GM12878 (cell line): ENCODE data around the gene SELENOH. TPM values are rescaled to one million over a fixed set of nuclear protein-coding genes. Genes with fewer than 3 reads are reported as not detected.
A peak's percentile ranks its signal among the peaks of the same experiment; 100 is the strongest.

Source experiments
- ATAC-seq: fragments of 200-7000 bp; cut with Tn5 transposase; 3 replicates; pipeline ENCODE4 v1.9.1; 2020; ENCODE audit warnings: mild to moderate bottlenecking, moderate library complexity
- Bru-seq: library from RNA; stranded (reverse); fragments of 400-500 nt; gene quantifications from one replicate; lab custom pipeline; 2021; lab: Mats Ljungman, UMichigan
- BruChase-seq, 2 experiments: library from RNA; stranded (reverse); fragments of 400-500 nt; gene quantifications; one replicate each; lab custom pipeline; 2021; lab: Mats Ljungman, UMichigan
- BruUV-seq: library from RNA; stranded (reverse); fragments of 400-500 nt; replicated peaks from 2 replicates; lab custom pipeline; 2021; lab: Mats Ljungman, UMichigan
- CTCF ChIA-PET: fragments of 300-600 bp; sonication (Branson Sonifier 250); formaldehyde crosslinking; extraction: SDS; loops from one replicate; lab custom pipeline; 2021; ENCODE audit warnings: inconsistent platforms; lab: Yijun Ruan, JAX
- POLR2A ChIA-PET: fragments of 350-600 bp; formaldehyde crosslinking; extraction: SDS; loops from one replicate; lab custom pipeline; 2021; ENCODE audit warnings: inconsistent platforms; lab: Charles Lee
- RAD21 ChIA-PET: fragments of 300-600 bp; sonication (Branson Sonifier 250); formaldehyde crosslinking; loops from one replicate; lab custom pipeline; 2023; ENCODE audit warnings: antibody characterized with exemption; ENCODE audit not compliant: unreplicated experiment; lab: Charles Lee
- SMC1A ChIA-PET: fragments of 300-600 bp; sonication (Branson Sonifier 250); formaldehyde crosslinking; loops from one replicate; lab custom pipeline; 2023; ENCODE audit not compliant: unreplicated experiment, uncharacterized antibody; lab: Charles Lee
- DNase-seq: peaks from one replicate; pipeline ENCODE4 v3.0.0-alpha.2; 2011; ENCODE audit warnings: low read depth, low spot score
- FAIRE-seq: peaks from 3 replicates; lab custom pipeline; 2011; peaks lifted over from hg19 to GRCh38; lab: Jason Lieb, UNC
- H2AFZ ChIP-seq: 2 replicates; pipeline ENCODE4 v1.6.0; 2011; ENCODE audit warnings: low read depth, low read length, control low read depth; ENCODE audit not compliant: control insufficient read depth
- H3K27ac ChIP-seq: 2 replicates; pipeline ENCODE4 v1.5.1; 2011; ENCODE audit warnings: control low read depth; ENCODE audit not compliant: control insufficient read depth, insufficient read depth
- H3K27me3 ChIP-seq, 2 experiments: replicated peaks in 1 of 2; 2 replicates each; pipeline versions ENCODE4 v1.6.0 to v1.6.1; 2011; ENCODE audit warnings: low read length in 1 of 2; ENCODE audit not compliant: control insufficient read depth in 2 of 2, insufficient read depth in 2 of 2
- H3K36me3 ChIP-seq, 2 experiments: 2 replicates each; pipeline ENCODE4 v1.5.1; 2011; ENCODE audit warnings: low read length in 1 of 2; ENCODE audit not compliant: control insufficient read depth in 2 of 2, insufficient read depth in 2 of 2
- H3K4me1 ChIP-seq: 2 replicates; pipeline ENCODE4 v1.6.1; 2011; ENCODE audit warnings: mild to moderate bottlenecking, low read length, moderate library complexity, mixed read lengths; ENCODE audit not compliant: control insufficient read depth, insufficient read depth
- H3K4me2 ChIP-seq: 2 replicates; pipeline ENCODE4 v1.6.0; 2011; ENCODE audit warnings: control low read depth; ENCODE audit not compliant: control insufficient read depth, insufficient read depth
- H3K4me3 ChIP-seq: fragments of 200-600 bp; sonication (generic); 2 replicates; pipeline ENCODE4 v1.5.1; 2016
- H3K79me2 ChIP-seq: 2 replicates; pipeline ENCODE4 v1.6.0; 2011; ENCODE audit warnings: low read length; ENCODE audit not compliant: control insufficient read depth, insufficient read depth
- H3K9ac ChIP-seq: 2 replicates; pipeline ENCODE4 v1.8.0; 2011; ENCODE audit warnings: low read length, control low read depth, mixed read lengths; ENCODE audit not compliant: control insufficient read depth, insufficient read depth
- H3K9me3 ChIP-seq: replicated peaks from 3 replicates; pipeline ENCODE4 v1.5.1; 2011; ENCODE audit warnings: mild to moderate bottlenecking, low read length; ENCODE audit not compliant: control insufficient read depth, insufficient read depth
- H4K20me1 ChIP-seq: 2 replicates; pipeline ENCODE4 v1.6.0; 2011; ENCODE audit not compliant: control insufficient read depth, insufficient read depth
- NFXL1 ChIP-seq: fragments of 450-650 bp; IDR thresholded peaks from 2 replicates; pipeline ENCODE4 v1.6.1; 2017; ENCODE audit warnings: antibody characterized with exemption, mild to moderate bottlenecking, borderline replicate concordance
- RCOR1 ChIP-seq: conservative IDR thresholded peaks from 2 replicates; pipeline ENCODE4 v1.6.1; 2012; ENCODE audit warnings: low read depth, low read length, improper control_type of control experiment
- SIX5 ChIP-seq: IDR thresholded peaks from 2 replicates; pipeline ENCODE4 v1.6.1; 2011; ENCODE audit warnings: mild to moderate bottlenecking, low read depth, low read length, moderate library complexity; ENCODE audit not compliant: severe bottlenecking
- WGBS: methylation state at CpG from one replicate; pipeline ENCODE4 v1.1.6; 2016; ENCODE audit warnings: low lambda C conversion rate; ENCODE audit not compliant: insufficient replicate concordance, insufficient coverage; ENCODE audit errors: missing lambda C conversion rate; 5-methylcytosine and 5-hydroxymethylcytosine counted together
- in situ Hi-C: fragments of 300-500 bp; cut with MboI; formaldehyde crosslinking; loops from 9 replicates; pipeline ENCODE4 v1.14.3; 2018; ENCODE audit warnings: mixed read lengths
- intact Hi-C: fragments of 100-400 bp; cut with micrococcal nuclease; formaldehyde crosslinking; loops from one replicate; pipeline ENCODE4 v1.14.2; 2022; ENCODE audit not compliant: unreplicated experiment
- long read RNA-seq, 2 experiments: library from polyadenylated mRNA; unstranded; transcript quantifications; one replicate each; pipeline ENCODE4 v2.0.0, GENCODE V29; 2019 to 2020
- polyA minus RNA-seq, 3 experiments: library from RNA; depleted of rRNA, polyadenylated mRNA; stranded (reverse); fragments of >200 nt; gene quantifications; 2 replicates each; pipeline ENCODE4 v1.2.3, GENCODE V29; 2011
- polyA plus RNA-seq, 11 experiments: library from polyadenylated mRNA; depleted of rRNA in 4 of 11; unstranded in 6 of 11; stranded (reverse) in 5 of 11; fragments of >200 nt; fragmentation: Nextera tagmentation in 4 of 11; fragmentation: Illumina TruSeq in 1 of 11; extraction: Ambion mirVana in 4 of 11; extraction: Trizol in 1 of 11; gene quantifications; 1 replicate in 1 of 11; 2 replicates in 10 of 11; pipeline versions ENCODE4 v1.2.1 to v1.2.3, GENCODE V29; 2011 to 2016; ENCODE audit warnings: inconsistent platforms in 2 of 11, missing spikeins in 2 of 11, low read depth in 1 of 11
- total RNA-seq, 4 experiments: library from RNA; depleted of rRNA in 3 of 4; stranded (reverse); fragments of >200 nt in 3 of 4; fragmentation: Illumina TruSeq in 1 of 4; extraction: Trizol in 1 of 4; gene quantifications; 2 replicates each; pipeline versions ENCODE4 v1.2.1 to v1.2.3, GENCODE V29; 2013 to 2021
- TF ChIP-seq, protein P1 (sequence below): fragments of 450-650 bp; IDR thresholded peaks from 2 replicates; pipeline ENCODE4 v1.6.1; 2016; ENCODE audit warnings: mild to moderate bottlenecking
- TF ChIP-seq, protein P2 (sequence below): fragments of 450-650 bp; IDR thresholded peaks from 2 replicates; pipeline ENCODE4 v1.6.1; 2016; ENCODE audit warnings: mild to moderate bottlenecking, moderate library complexity, borderline replicate concordance
- TF ChIP-seq, protein P3 (sequence below): IDR thresholded peaks from 2 replicates; pipeline ENCODE4 v1.6.1; 2011; ENCODE audit warnings: borderline replicate concordance, low read depth, mild to moderate bottlenecking, moderate library complexity, low read length; ENCODE audit not compliant: insufficient read depth, poor library complexity, severe bottlenecking

The SELENOH gene, protein sequence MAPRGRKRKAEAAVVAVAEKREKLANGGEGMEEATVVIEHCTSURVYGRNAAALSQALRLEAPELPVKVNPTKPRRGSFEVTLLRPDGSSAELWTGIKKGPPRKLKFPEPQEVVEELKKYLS
- total RNA-seq (2013; cell fraction: nucleolus; rRNA removed): 79.2 and 86.8 TPM in 2 replicates
- total RNA-seq (2014; rRNA removed) (223 and 232 TPM in 2 replicates), total RNA-seq (2014; rRNA removed; fragmentation: Illumina TruSeq; extraction: Trizol) (74.4 and 86.2 TPM in 2 replicates), total RNA-seq (2021) (261 and 269 TPM in 2 replicates), polyA plus RNA-seq (2011; rRNA removed) (169 and 210 TPM in 2 replicates), polyA plus RNA-seq (2014; fragmentation: Illumina TruSeq; extraction: Trizol) (25.7 and 39.3 TPM in 2 replicates), polyA plus RNA-seq (2014; fragmentation: Nextera tagmentation; extraction: Ambion mirVana) (100 to 1,000 TPM in 1 of 2 experiments, 10 to 100 TPM in 1; 20.3 to 101 TPM), polyA plus RNA-seq (2014; rRNA removed) (277 and 283 TPM in 2 replicates), polyA plus RNA-seq (2016; fragmentation: Nextera tagmentation; extraction: Ambion mirVana) (100 to 1,000 TPM; 454 to 458 TPM), polyA minus RNA-seq (2011; rRNA and poly(A)+ RNA removed) (33.4 and 40.6 TPM in 2 replicates), Bru-seq, nascent RNA (percentile 98 among the genes with signal in this experiment), BruChase-seq, experiment 1, labeled RNA remaining after a 6-hour chase (percentile 97 among the genes with signal in this experiment), BruChase-seq, experiment 2, labeled RNA remaining after a 2-hour chase (percentile 97 among the genes with signal in this experiment)
- 158 TPM for polyA plus RNA-seq (2011; ENCODE audit: low read depth)
- polyA plus RNA-seq (2011; cell fraction: cytosol; rRNA removed): 235 and 244 TPM in 2 replicates
- polyA plus RNA-seq (2011; cell fraction: nucleus; rRNA removed): 123 and 124 TPM in 2 replicates
- polyA plus RNA-seq (2012): 179 and 212 TPM in 2 replicates
- 27.4 and 31.6 TPM in 2 replicates for polyA minus RNA-seq (2011; cell fraction: cytosol; rRNA and poly(A)+ RNA removed)
- polyA minus RNA-seq (2011; cell fraction: nucleus; rRNA and poly(A)+ RNA removed): 45.9 and 63.9 TPM in 2 replicates
- long read RNA-seq, experiment 1, transcript SELENOH-204 (4 exons, 818 nt): major isoform, 120 of 127 reads
- long read RNA-seq, experiment 1, partial matches to known transcripts: 0 of 127 reads
- long read RNA-seq, experiment 1, other reads (novel, unspliced or antisense): 3 of 127 reads
- long read RNA-seq, experiment 2, transcript SELENOH-204 (4 exons, 818 nt): major isoform, 257 of 287 reads
- long read RNA-seq, experiment 2, transcript SELENOH-201 (3 exons, 833 nt): minor isoform, 17 of 287 reads
- long read RNA-seq, experiment 2, partial matches to known transcripts: 0 of 287 reads
- long read RNA-seq, experiment 2, other reads (novel, unspliced or antisense): 4 of 287 reads

DNA sequence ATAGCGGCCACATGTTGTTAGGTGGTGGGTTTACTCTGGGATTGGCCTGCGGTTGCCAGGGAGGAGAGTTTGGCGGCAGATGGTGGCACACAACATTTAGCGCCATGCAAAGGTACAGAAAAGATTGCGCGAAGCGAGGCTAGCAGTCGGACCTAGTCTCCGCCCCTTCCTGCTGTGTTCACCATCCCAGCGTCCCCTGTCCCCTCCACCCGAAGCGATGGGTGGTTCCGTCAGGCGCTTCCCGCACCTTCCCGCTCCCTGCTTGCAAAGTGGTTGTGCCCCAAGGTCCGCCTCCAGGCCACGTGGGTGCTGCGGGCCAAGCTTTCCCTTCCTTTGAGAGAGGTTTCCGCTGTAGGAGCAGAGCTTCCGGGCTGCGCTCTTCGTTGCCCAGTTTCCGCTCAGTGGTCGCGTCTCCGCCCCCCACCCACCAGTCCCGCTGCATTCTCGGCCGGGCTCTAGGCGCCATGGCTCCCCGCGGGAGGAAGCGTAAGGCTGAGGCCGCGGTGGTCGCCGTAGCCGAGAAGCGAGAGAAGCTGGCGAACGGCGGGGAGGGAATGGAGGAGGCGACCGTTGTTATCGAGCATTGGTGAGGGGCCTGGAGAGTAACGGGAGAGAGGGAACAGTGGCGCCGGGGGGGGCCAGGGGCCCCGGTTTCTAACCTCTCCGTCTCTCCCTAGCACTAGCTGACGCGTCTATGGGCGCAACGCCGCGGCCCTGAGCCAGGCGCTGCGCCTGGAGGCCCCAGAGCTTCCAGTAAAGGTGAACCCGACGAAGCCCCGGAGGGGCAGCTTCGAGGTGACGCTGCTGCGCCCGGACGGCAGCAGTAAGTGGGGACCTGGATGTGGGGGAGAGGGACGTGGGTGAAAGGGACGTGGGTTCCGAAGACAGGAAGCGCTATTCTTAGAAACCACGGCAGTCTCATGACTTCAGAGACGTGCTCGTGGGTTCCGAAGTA, at the start of gene SELENOH:
TSS of gene SELENOH (plus strand) at position 360 of the 955 bp plus-strand sequence. CDS start at position 465, 105 bp downstream.
- peak; percentile 95 for DNase-seq
- ChIA-PET SMC1A (interaction anchor here (0.7 to 8.3 kb wide), 12 partner anchors 10 to 100 kb away, joined by 3 to 83 read pairs (median 6); partner anchors contain the start of genes BTBD18 and CTNND1), RAD21 (interaction anchor here (0.6 to 2.4 kb wide), 10 partner anchors 16 to 174 kb away, joined by 3 to 24 read pairs (median 4); partner anchors contain the start of genes CTNND1, MED19 and UBE2L6), POLR2A (interaction anchor here (0.6 to 6.4 kb wide), 16 partner anchors 9 to 263 kb away, joined by 3 to 63 read pairs (median 5); partner anchors contain the start of genes CTNND1, MED19, TMX2 and ZDHHC5), CTCF (interaction anchor here (0.6 to 12.2 kb wide), 13 partner anchors 8 to 782 kb away, joined by 3 to 227 read pairs (median 3); partner anchors contain the start of gene BTBD18)
- Histone ChIP-seq H2AFZ (peak within 1 kb of the TSS; percentile 29), H3K4me2 (peak within 1 kb of the TSS; percentile 80), H3K9me3 (no peaks in the 10 kb centered on the region), H3K36me3 (peaks cover 20 to 27% of the 10 kb centered on the region in 2 experiments), H3K79me2 (peaks cover 21% of the 10 kb centered on the region), H3K27ac (peak within 1 kb of the TSS; percentile 96), H3K27me3 (no peaks in the 10 kb centered on the region), H3K4me1 (no peaks in the 10 kb centered on the region), H3K9ac (peak within 1 kb of the TSS; percentile 98), H4K20me1 (no peaks in the 10 kb centered on the region), H3K4me3 (peak within 1 kb of the TSS; percentile 95)
- BruUV-seq: no TSS peak
- ATAC-seq: peak; percentile 95
- in situ Hi-C loops: no loop called here
- FAIRE-seq: peak; percentile 91
- intact Hi-C loops: loop anchor here (1.0 to 2.0 kb wide), 3 partner anchors 19 to 74 kb away; partner anchors contain the start of genes CTNND1, MED19 and TMX2
- WGBS: under 1% methylated on average over 75 of the region's 75 CpGs
- TF ChIP-seq RCOR1 (0 out of 2 replicates have a peak, but pooled peaks have one; percentile 75), NFXL1 (no peak), SIX5 (peak; percentile 72)
- TF ChIP-seq, protein P1, sequence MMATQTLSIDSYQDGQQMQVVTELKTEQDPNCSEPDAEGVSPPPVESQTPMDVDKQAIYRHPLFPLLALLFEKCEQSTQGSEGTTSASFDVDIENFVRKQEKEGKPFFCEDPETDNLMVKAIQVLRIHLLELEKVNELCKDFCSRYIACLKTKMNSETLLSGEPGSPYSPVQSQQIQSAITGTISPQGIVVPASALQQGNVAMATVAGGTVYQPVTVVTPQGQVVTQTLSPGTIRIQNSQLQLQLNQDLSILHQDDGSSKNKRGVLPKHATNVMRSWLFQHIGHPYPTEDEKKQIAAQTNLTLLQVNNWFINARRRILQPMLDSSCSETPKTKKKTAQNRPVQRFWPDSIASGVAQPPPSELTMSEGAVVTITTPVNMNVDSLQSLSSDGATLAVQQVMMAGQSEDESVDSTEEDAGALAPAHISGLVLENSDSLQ: peak; percentile 62
- TF ChIP-seq, protein P2, sequence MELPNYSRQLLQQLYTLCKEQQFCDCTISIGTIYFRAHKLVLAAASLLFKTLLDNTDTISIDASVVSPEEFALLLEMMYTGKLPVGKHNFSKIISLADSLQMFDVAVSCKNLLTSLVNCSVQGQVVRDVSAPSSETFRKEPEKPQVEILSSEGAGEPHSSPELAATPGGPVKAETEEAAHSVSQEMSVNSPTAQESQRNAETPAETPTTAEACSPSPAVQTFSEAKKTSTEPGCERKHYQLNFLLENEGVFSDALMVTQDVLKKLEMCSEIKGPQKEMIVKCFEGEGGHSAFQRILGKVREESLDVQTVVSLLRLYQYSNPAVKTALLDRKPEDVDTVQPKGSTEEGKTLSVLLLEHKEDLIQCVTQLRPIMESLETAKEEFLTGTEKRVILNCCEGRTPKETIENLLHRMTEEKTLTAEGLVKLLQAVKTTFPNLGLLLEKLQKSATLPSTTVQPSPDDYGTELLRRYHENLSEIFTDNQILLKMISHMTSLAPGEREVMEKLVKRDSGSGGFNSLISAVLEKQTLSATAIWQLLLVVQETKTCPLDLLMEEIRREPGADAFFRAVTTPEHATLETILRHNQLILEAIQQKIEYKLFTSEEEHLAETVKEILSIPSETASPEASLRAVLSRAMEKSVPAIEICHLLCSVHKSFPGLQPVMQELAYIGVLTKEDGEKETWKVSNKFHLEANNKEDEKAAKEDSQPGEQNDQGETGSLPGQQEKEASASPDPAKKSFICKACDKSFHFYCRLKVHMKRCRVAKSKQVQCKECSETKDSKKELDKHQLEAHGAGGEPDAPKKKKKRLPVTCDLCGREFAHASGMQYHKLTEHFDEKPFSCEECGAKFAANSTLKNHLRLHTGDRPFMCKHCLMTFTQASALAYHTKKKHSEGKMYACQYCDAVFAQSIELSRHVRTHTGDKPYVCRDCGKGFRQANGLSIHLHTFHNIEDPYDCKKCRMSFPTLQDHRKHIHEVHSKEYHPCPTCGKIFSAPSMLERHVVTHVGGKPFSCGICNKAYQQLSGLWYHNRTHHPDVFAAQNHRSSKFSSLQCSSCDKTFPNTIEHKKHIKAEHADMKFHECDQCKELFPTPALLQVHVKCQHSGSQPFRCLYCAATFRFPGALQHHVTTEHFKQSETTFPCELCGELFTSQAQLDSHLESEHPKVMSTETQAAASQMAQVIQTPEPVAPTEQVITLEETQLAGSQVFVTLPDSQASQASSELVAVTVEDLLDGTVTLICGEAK: peak; percentile 99
- TF ChIP-seq, protein P3, sequence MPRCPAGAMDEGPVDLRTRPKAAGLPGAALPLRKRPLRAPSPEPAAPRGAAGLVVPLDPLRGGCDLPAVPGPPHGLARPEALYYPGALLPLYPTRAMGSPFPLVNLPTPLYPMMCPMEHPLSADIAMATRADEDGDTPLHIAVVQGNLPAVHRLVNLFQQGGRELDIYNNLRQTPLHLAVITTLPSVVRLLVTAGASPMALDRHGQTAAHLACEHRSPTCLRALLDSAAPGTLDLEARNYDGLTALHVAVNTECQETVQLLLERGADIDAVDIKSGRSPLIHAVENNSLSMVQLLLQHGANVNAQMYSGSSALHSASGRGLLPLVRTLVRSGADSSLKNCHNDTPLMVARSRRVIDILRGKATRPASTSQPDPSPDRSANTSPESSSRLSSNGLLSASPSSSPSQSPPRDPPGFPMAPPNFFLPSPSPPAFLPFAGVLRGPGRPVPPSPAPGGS: peak; percentile 73
